ENCODE results near the gene ANTXR2.

DNA sequence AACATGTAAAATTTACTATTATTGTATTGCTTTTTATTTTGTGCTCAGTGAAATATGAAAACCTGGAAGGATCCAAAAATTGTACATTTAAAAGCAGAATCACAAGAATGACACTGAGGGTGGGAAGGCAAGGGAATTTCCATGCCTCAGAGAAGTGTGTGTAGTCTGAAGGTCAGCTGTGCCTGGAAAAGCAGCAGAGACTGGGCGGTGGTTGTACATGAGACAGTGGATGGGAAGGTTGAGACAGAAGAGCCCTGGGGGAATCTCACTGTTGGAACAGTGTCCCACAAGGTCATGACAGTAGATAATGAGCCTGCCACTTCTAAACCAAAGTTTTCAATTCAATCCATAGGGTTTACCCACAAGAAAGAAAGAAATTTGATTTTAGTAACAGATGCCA lies 17.1 kb upstream of the ANTXR2 start:
- TF ChIP-seq, protein P1, sequence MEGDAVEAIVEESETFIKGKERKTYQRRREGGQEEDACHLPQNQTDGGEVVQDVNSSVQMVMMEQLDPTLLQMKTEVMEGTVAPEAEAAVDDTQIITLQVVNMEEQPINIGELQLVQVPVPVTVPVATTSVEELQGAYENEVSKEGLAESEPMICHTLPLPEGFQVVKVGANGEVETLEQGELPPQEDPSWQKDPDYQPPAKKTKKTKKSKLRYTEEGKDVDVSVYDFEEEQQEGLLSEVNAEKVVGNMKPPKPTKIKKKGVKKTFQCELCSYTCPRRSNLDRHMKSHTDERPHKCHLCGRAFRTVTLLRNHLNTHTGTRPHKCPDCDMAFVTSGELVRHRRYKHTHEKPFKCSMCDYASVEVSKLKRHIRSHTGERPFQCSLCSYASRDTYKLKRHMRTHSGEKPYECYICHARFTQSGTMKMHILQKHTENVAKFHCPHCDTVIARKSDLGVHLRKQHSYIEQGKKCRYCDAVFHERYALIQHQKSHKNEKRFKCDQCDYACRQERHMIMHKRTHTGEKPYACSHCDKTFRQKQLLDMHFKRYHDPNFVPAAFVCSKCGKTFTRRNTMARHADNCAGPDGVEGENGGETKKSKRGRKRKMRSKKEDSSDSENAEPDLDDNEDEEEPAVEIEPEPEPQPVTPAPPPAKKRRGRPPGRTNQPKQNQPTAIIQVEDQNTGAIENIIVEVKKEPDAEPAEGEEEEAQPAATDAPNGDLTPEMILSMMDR (IDR thresholded peaks at IDR 0.05): no peak
- TF ChIP-seq POLR2A (IDR thresholded peaks at IDR 0.05; ENCODE audit: low read depth) (no peak), EP300 (IDR thresholded peaks at IDR 0.05) (no peak), POLR2AphosphoS5 (IDR thresholded peaks at IDR 0.05) (no peak)

Data from esophagus muscularis mucosa (tissue), 4 donors.